MM.1S (cell line): ENCODE data around the gene FCHO2.

Source experiments
- CTCF ChIP-seq: fragments of 300-600 bp; sonication (generic); IDR thresholded peaks from 2 replicates; pipeline ENCODE4 v1.5.1; 2016; ENCODE audit warnings: antibody characterized with exemption, low read length, mixed read lengths
- EZH2phosphoT487 ChIP-seq: fragments of 300-600 bp; sonication (generic); IDR thresholded peaks from 2 replicates; pipeline ENCODE4 v1.6.1; 2018; ENCODE audit warnings: antibody characterized with exemption, low read length

GRCh38 chr5:72938206-72938605 lies 17.6 kb upstream of the FCHO2 start:
- TF ChIP-seq CTCF (no peak), EZH2phosphoT487 (no peak)
